Loucy (cell line): ENCODE results near the gene UVRAG.

Experiments used
- EZH2phosphoT487 ChIP-seq: fragments of 200-600 bp; IDR thresholded peaks from 2 replicates; pipeline ENCODE4 v1.6.1; 2018; ENCODE audit warnings: antibody characterized with exemption, mild to moderate bottlenecking, moderate library complexity, borderline replicate concordance
- TF ChIP-seq, protein P1 (sequence below): fragments of 200-600 bp; sonication (generic); conservative IDR thresholded peaks from 2 replicates; pipeline ENCODE4 v1.5.1; 2014; ENCODE audit warnings: mild to moderate bottlenecking, antibody characterized with exemption, low read length

DNA sequence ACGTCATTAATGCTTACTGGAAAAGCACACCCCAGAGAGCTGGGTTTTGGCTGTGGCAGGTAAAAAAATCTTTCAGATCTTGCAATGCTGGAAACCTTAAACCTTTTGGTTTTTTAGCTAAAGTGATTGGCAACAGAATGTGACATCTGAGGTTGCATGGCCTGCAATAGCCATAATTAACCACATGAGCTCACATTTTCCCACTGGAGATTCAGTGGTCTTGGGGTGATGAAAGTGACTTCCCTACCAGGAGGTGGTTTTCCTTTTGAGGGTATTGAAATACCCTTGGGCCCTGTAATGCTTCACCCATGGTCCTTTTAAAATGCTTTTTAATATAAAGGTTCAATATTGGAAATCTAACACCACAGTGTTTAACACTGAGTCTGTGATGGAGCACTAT, 198.5 kb downstream of the UVRAG start:
- TF ChIP-seq, protein P1, sequence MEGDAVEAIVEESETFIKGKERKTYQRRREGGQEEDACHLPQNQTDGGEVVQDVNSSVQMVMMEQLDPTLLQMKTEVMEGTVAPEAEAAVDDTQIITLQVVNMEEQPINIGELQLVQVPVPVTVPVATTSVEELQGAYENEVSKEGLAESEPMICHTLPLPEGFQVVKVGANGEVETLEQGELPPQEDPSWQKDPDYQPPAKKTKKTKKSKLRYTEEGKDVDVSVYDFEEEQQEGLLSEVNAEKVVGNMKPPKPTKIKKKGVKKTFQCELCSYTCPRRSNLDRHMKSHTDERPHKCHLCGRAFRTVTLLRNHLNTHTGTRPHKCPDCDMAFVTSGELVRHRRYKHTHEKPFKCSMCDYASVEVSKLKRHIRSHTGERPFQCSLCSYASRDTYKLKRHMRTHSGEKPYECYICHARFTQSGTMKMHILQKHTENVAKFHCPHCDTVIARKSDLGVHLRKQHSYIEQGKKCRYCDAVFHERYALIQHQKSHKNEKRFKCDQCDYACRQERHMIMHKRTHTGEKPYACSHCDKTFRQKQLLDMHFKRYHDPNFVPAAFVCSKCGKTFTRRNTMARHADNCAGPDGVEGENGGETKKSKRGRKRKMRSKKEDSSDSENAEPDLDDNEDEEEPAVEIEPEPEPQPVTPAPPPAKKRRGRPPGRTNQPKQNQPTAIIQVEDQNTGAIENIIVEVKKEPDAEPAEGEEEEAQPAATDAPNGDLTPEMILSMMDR, result peak; percentile 15; the same call in 1 of the 2 replicates
- no peak for TF ChIP-seq EZH2phosphoT487
